HG03025 (cell line): ENCODE results near the gene RNF4.
"Not testable (repeated sequence)": the region's sequence is repeated elsewhere in the genome, so short reads cannot be mapped to it uniquely, and the experiment has no call there.

Source experiments
- ATAC-seq: cut with Tn5 transposase; IDR thresholded peaks from one replicate; pipeline ENCODE4 v1.9.1; 2021; ENCODE audit warnings: mild to moderate bottlenecking, moderate library complexity; ENCODE audit not compliant: unreplicated experiment, low FRiP score

Gene RNF4

DNA sequence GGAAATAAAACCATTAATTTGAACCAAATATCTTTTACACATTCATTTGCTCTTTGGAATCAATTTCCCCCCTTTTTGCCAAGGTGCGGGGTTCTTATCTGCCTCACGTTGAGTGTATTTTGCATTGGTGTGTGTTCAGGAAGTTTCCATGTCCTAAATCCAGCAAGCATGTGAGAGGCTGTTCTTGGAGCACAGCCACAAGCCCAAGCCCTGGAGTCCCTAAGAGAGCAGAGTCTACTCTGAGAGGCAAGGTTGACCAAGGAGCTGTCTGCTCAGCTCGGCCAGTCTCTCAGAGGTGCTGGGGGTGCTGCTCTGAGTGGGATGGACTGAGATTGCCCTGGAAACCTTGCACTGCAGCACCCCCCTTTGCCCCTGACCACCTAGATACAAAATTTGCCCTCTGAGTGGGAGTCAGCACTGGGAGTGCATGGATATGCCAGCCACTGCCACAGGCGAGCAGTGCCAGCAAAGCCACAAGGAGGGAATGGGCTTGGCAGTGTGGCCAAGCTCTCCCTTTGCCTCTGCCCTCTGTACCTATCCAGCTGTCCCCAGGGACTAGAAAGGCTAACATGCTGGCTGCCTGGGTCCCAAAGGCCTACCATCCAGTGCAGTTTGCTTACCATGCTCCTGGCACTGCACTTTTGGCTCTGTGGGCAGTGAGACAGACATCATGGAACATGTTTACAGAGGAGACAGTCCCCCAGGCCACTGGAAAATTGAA lies 47.1 kb downstream of the RNF4 start:
- no peak for ATAC-seq

DNA sequence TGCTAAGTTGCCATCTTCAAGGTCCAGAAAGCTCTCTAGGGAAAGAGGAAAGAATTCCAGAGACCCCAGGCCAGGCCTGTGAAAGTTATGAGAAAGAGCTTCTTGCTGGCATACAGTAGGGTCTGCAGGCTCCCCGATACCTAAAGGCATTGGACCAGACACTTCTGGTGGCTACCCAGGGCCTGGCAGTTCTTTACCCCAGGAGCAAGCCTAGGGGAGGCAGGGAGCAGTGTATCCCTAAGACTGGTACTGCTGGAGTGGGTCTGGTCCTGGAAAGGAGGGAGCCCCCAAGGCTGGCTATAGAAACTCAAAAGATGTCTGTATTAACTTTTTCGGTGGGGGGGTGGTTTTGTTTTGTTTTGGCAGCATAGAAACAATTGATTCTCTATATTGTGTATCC lies 47.7 kb downstream of the RNF4 start:
- ATAC-seq = no peak

DNA sequence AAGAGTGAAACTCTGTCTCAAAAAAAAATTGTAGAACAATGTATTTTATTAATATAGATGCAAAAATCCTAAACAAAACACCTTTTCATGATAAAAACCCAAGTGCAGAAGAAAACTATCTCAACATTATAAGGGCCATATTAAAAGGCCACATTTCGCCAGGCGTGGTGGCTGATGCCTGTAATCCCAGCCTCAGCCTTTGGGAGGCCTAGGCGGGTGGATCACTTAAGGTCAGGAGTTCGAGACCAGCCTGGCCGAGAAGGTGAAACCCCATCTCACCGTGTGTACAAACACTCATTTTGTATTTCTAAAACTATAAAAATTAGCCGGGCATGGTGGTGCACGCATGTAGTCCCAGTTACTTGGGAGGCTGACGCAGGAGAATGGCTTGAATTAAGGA lies 57.7 kb downstream of the RNF4 start:
- no peak for ATAC-seq

DNA sequence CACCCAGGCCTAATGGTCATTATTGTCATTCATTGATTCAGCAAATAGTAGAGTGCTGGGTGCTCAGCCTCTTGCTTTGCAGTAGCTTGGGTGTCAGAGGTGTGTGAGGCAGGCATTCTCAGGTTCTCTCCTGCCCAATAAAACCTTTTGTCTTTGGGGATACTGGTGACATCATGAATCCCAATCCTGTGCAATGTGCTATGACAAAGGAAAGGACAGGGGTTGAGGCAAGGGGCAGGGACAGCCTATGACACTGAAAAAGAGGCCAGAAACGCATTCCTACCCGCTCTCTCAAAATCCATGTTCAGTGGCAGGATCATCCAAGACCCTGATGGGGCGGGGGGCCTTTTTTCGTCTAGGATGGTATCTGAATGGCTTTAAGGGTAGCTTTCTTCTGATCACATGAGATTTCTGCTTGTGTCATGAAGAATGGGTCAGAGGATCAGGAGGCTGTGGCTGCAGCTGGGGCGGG lies 66.0 kb downstream of the RNF4 start:
- no peak for ATAC-seq

DNA sequence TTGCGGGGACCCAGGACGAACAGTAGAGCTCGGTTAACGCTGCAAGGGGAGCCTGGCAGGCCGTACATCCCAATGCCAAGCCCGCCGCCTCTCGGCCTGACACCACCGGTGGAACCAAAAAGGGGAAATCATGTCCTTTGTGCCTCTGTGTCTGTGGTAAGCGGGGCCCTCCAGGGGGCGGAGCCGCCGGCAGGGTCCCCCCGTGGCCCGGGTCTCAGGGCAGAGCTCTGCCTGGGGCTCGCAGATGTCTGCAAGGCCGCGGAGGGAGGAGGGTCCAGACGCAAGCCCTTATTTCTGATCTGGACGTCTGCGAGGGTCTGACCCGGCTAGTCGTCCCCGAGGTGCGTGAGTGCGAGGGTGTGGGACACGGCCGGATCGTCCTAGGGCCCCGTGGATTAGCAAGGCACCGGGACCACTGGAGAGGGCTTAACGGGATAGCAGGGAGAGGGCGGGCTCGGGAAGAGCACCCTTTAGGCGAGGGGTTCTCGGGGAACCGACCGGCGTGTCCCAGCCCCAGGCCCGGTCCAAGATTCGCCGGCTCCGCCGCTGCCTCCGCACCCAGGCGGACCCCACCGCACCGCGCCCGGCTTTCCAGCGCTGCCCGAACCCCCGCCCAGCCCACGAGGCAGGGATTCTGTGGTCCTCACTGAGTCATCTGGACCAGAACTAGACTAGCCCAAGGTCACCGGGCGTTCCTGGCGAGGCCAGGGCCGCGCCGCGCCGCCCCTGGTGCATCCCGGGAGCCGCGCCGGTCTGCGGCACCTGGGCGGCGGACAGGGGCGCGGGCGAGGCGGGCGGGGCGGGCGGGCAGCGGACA lies 66.7 kb downstream of the RNF4 start:
- peak; percentile 24 for ATAC-seq

DNA sequence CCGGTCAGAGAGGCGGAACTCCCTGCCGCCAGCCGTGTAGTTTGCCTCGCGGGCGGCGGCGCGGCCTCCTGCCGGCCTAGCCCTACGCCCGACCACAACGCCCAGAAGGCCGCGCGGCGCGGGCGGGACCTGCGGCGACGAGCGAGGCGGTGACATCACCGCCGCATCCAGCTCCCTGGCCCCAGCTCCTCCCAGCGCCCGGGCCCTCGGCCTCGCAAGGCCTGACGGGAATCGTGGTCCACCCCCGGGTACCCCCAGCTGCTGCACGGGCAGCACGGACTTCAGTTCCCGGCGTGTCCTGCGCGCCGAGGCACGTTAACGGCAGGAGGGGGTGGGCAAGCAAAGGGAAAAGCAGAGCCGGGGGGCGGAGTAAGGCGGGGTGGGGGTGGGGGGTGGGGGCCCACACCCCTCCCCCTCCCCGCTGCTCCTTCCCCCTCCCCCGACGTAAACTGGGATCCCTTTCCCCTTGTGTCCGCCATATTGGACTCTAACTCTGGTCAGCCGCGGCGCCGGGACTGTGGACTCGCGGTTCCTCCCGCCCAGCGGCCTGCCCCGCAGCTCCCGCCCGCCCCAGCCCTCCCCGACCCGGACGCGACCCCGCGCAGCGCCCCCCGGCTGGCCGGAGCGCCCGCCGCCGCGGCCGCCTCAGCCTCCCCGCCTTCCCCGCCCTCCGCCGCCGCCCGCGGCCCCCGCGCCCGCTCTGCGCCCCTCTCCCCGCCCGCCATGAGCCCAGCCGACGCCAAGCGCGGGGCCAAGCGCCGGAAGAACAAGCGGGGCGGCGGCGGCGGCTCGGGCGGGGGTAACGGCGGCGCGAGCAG lies 67.5 kb downstream of the RNF4 start, which contains the start of gene FAM193A:
TSS of gene FAM193A (plus strand) at position 455 of the 818 bp plus-strand sequence. CDS start at position 724, 269 bp downstream.
- ATAC-seq = peak; percentile 85

DNA sequence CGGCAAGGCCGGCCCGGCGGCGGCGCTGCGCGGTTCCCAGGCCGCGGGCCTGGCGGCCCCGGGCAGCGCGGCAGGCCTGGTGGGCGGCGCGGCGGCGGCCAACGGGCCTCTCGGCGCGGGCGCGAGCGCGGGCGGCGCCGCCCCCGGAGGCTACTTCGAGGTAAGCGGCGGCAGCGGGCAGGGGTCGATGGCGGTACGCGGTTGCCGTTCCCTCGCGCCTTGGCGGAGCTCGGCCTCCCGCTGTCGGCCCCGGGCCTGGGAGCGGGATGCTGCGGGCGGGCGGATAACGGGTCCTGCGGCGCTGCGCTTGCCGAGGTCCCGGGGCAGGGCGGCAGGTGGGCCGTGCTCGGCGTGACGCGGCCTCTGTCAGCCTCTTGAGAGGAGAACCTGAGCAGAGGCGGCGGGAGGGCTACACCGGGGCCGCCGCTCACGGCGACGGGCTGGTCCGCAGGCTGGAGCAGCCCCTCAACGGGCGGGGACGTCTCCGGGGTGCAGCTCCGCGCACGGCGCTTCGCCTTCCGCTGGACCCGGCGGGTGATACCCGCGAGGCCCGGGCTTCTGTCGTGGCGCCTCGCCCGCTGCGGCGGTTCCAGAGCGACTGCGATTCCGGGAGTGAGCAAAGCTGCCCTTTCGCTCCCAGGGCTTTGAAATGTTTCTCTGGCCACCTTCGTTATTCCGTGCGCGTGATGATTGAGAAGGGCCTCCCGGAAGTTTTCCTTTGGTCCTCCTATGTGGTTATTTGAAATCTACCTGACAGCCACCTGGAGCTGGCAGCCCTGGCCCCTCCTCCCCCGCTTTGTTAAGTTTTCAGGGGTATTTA lies 68.3 kb downstream of the RNF4 start:
- peak; percentile 24 for ATAC-seq

DNA sequence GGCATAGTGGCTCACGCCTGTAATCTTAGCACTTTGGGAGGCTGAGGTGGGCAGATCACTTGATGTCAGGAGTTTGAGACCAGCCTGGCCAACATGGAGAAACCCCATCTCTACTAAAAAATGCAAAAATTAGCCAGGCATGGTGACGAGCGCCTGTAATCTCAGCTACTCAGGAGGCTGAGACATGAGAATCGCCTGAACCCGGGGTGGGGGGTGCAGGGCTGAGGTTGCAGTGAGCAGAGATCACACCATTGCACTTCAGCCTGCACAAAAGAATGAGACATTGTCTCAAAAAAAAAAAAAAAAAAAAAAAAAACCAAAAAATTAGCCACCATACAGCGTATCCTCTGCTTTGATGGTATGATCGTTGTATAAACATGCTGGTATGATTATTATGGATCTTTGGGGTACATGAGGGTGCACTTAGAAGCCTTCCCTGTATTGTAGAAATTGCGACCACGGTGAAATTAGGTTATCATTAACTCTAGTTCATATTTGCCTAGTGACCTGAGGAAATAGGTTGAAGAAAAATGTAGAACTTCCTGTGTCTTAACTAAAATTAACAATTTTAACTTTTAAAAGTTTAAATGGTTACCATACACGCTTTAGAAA lies 74.8 kb downstream of the RNF4 start:
- not testable (repeated sequence) for ATAC-seq

DNA sequence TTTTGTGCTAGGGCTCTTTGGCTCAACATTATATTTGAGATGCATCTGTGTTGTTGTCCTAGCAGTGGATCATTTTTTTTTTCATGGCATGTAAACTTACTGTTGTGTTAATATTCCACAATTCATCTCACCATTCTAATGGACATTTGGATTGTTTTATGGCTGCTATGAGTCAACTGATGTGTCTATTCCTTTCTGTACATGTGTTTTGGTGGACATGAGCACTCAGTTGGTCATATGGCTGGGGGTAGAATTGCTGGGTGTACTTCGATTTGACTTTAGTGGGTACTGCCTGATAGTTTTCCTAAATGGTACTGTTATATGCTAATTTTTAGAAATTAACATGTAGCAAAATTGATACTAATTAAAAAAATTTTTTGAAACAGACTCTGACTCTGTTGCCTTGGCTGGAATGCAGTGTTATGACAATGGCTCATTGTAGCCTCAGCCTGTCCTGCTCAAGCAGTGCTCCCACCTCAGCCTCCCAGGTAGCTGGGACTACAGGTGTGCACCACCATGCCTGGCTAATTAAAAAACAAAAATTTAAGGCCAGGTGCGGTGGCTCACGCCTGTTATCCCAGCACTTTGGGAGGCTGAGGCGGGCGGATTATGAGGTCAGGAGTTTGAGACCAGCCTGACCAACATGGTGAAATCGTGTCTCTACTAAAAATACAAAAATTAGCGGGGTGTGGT lies 76.6 kb downstream of the RNF4 start:
- ATAC-seq = no peak

DNA sequence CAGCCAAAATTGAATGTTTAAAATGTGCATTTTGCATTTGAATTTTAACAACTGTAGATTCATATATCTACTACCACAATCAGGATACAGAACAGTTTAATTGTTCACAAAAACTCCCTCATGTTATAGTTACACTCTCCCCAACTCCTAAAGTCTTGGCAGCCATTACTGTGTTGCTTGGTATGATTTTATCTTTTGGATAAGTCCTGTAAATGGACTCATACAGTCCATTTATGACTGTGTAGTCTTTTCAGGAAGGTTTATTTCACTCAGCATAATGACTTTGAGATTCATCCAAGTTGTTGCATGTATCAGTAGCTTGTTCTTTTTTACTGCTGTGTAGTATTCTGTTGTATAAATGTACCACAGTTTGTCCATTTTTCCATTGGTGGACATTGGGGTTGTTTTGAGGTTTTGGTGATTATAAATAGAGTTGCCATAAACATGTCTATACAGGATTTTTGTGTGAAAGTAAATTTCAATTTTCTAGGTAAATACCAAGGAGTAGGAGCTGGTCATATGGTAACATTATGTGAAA lies 77.4 kb downstream of the RNF4 start:
- no peak for ATAC-seq

DNA sequence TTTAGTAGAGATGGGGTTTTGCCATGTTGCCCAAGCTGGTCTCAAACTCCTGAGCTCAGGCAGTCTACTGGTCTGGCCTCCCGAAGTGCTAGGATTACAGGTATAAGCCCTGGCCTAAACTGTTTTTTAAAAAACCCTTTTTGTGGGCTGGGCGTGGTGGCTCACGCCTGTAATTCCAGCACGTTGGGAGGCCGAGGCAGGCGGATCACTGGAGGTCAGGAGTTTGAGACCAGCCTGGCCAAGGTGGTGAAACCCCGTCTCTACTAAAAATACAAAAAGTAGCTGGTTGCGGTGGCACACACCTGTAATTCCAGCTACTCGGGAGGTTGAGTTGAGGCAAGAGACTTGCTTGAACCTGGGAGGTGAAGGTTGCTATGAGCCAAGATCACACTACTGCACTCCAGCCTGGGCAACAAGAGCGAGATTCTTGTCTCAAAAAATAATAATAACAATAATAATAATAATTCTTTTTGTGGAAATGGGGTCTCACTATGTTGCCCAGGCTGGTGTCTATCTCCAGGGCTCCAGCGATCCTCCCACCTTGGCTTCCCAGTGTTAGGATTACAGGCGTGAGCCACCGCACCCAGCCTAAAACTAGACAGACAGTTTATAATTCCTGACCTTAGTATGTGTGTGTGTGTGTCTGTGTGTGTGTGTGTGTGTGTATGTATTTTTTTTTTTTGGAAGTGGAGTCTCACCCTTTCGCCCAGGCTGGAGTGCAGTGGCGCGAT lies 78.2 kb downstream of the RNF4 start:
- ATAC-seq = not testable (repeated sequence)

DNA sequence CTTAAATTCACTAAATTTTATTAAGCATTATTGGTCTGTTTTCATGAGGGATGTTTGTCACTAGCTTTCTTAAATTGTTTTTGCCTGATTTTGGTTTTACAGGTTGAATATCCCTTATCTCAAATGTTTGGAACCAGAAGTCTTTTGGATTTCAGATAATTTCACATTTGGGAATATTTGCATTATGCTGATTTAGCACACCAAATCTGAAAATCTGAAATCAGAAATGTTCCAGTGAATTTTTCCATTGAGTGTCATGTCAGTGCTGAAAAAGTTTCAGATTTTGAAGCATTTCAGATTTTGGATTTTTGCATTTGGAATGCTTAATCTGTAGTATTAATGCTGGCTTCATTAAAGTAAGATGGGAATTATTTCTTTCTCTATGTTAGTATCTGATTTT lies 82.2 kb downstream of the RNF4 start:
- ATAC-seq = no peak

DNA sequence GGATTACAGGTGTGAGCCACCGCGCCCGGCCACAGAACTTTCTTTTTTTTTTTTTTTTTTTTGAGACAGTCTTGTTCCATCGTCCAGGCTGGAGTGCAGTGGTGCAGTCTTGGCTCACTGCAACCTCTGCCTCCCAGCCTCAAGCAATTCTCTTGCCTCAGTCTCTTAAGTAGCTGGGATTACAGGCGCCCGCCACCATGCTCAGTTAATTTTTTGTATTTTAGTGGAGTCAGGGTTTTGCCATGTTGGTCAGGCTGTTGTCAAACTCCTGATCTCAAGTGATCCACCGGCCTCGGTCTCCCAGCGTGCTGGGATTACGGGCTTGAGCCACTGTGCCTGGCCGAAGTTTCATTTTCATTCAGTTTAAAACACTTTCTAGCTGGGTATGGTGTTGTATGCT lies 83.9 kb downstream of the RNF4 start:
- ATAC-seq = no peak

DNA sequence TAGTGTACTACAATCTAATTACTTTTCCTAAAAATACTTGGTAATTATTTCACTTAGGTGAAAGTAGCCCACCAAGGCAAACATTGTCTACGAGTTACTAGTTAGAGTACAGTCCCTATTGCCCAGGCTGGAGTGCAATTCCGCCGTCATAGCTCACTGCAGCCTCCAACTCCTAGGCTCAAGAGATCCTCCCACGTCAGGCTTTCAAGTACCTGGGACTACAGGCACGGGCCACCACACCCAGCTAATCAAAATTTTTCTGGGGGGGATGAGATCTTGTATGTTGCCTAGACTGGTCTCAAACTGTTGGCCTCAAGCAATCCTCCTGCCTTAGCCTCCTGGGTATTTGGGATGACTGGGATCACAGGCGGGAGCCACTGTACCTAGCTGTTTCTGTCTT lies 89.4 kb downstream of the RNF4 start:
- no peak for ATAC-seq

DNA sequence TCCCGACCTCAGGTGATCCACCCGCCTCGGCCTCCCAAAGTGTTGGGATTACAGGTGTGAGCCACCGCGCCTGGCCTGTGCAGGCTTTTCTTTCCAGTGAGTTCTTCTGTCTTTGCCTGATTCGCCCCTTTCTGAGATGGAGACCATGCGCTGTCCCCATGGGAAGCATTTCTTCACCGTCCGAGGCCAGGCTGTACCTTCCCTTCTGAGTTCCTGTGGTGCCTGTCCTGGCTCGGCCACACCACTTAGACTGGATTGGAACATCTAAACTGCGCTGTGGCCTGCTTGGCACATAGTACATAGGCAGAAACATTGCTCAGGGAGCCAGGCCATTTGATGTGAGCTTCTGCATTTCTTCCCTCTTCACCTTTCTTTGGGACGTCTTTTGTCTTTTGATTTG lies 91.3 kb downstream of the RNF4 start:
- no peak for ATAC-seq
